Measurements from ENCODE around the gene EIF2B4.
"Not testable (repeated sequence)": the region's sequence is repeated elsewhere in the genome, so short reads cannot be mapped to it uniquely, and the experiment has no call there.

EIF2B4 gene

GRCh38 chr2:27336173-27336572 is 34.0 kb downstream of the EIF2B4 start:
- DNase-seq (ENCODE audit: low read depth): no peak

- DNase-seq (ENCODE audit: low read depth): no peak
Observed at GRCh38 chr2:27335311-27335710, 34.8 kb downstream of the EIF2B4 start.

GRCh38 chr2:27324720-27325119 is 45.4 kb downstream of the EIF2B4 start:
- DNase-seq (ENCODE audit: low read depth): no peak

GRCh38 chr2:27323596-27324285 is 46.4 kb downstream of the EIF2B4 start:
- no peak for DNase-seq (ENCODE audit: low read depth)

GRCh38 chr2:27322766-27323595 is 47.2 kb downstream of the EIF2B4 start, which contains the start of gene MPV17:
Gene MPV17 (minus strand): TSS chr2:27323097. CDS start chr2:27322517, 580 bp downstream.
- peak; percentile 81 for DNase-seq (ENCODE audit: low read depth)

GRCh38 chr2:27322301-27322765 is 47.8 kb downstream of the EIF2B4 start:
- DNase-seq (ENCODE audit: low read depth): no peak

- DNase-seq (ENCODE audit: low read depth): no peak
Observed at GRCh38 chr2:27320958-27321543, 49.1 kb downstream of the EIF2B4 start.

GRCh38 chr2:27319839-27320238 is 50.3 kb downstream of the EIF2B4 start:
- DNase-seq (ENCODE audit: low read depth): not testable (repeated sequence)

- DNase-seq (ENCODE audit: low read depth): no peak
Observed at GRCh38 chr2:27316655-27317412, 53.3 kb downstream of the EIF2B4 start.

GRCh38 chr2:27315122-27315521 is 55.0 kb downstream of the EIF2B4 start:
- no peak for DNase-seq (ENCODE audit: low read depth)

- no peak for DNase-seq (ENCODE audit: low read depth)
Observed at GRCh38 chr2:27314709-27315108, 55.4 kb downstream of the EIF2B4 start.
